H1 (cell line): Measurements from ENCODE around the gene PDE1A. TPM values are rescaled to one million over a fixed set of nuclear protein-coding genes. Genes with fewer than 3 reads are reported as not detected.

Source experiments
- BCL11A ChIP-seq, 2 experiments: IDR thresholded peaks; one replicate each; pipeline ENCODE4 v1.6.1; 2011; ENCODE audit warnings: low read depth in 2 of 2, low read length in 2 of 2, mild to moderate bottlenecking in 2 of 2
- CBX8 ChIP-seq: fragments of 300-800, 300-1000 bp; sonication (generic); IDR thresholded peaks from 2 replicates; pipeline ENCODE4 v1.7.1; 2016; ENCODE audit warnings: low read depth, low read length, borderline replicate concordance
- GTF2F1 ChIP-seq: IDR thresholded peaks from 2 replicates; pipeline ENCODE4 v1.6.1; 2012; ENCODE audit warnings: low read depth, low read length, improper control_type of control experiment, borderline replicate concordance
- polyA plus RNA-seq, 7 experiments: library from polyadenylated mRNA; depleted of rRNA in 3 of 7; stranded (reverse) in 5 of 7; unstranded in 2 of 7; fragments of >200 nt in 5 of 7; fragments of 200-250 nt in 2 of 7; gene quantifications; 1 replicate in 5 of 7; 2 replicates in 1 of 7; 4 replicates in 1 of 7; pipeline versions ENCODE4 v1.2.1 to v1.2.3, GENCODE V29; 2011 to 2013; ENCODE audit warnings: missing spikeins in 2 of 7, mixed read lengths in 2 of 7
- total RNA-seq: library from RNA; stranded (reverse); fragmentation: NEBNext Ultra II Directional; extraction: Animal tissue kit (Norgen Biotek cat#: 25700); gene quantifications from 2 replicates; pipeline ENCODE4 v1.2.1, GENCODE V29; 2021
- TF ChIP-seq, protein P1 (sequence below): IDR thresholded peaks from 2 replicates; pipeline ENCODE4 v1.6.1; 2011; ENCODE audit warnings: low read length, improper control_type of control experiment

Gene PDE1A
- total and polyA plus RNA-seq, 2 of the 8 experiments (the other 6 are each of a cell fraction or from before 2014, with no cell fraction given) = 0.34 TPM; not detected in 1

- TF ChIP-seq, protein P1, sequence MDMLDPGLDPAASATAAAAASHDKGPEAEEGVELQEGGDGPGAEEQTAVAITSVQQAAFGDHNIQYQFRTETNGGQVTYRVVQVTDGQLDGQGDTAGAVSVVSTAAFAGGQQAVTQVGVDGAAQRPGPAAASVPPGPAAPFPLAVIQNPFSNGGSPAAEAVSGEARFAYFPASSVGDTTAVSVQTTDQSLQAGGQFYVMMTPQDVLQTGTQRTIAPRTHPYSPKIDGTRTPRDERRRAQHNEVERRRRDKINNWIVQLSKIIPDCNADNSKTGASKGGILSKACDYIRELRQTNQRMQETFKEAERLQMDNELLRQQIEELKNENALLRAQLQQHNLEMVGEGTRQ = no peak
- TF ChIP-seq GTF2F1 (no peak), BCL11A (IDR thresholded peaks at IDR 0.05; ENCODE audit: low read depth in 2 of 2, low read length in 2 of 2) (no peak), CBX8 (no peak)
These were observed 143.3 kb downstream of the PDE1A start (continued) for GRCh38 chr2:182283512-182283911.
